Mononuclear cell (primary cell): ENCODE measurements around the gene STPG3. TPM values are rescaled to one million over a fixed set of nuclear protein-coding genes. Genes with fewer than 3 reads are reported as not detected.
A peak's percentile ranks its signal among the peaks of the same experiment; 100 is the strongest.

Experiments
- H3K27me3 ChIP-seq: 2 replicates; pipeline ENCODE4 v1.6.0; 2011; ENCODE audit warnings: low read length, control low read depth; ENCODE audit not compliant: insufficient read depth
- H3K4me1 ChIP-seq: 2 replicates; pipeline ENCODE4 v1.5.1; 2011; ENCODE audit warnings: mild to moderate bottlenecking, low read length, control low read depth; ENCODE audit not compliant: insufficient read depth
- H3K4me3 ChIP-seq: 2 replicates; pipeline ENCODE4 v1.5.1; 2011; ENCODE audit warnings: mild to moderate bottlenecking, low read length, moderate library complexity
- H3K9me3 ChIP-seq: 2 replicates; pipeline ENCODE4 v1.5.1; 2011; ENCODE audit warnings: low read depth, mild to moderate bottlenecking, control low read depth, low read length
- total RNA-seq: library from RNA; depleted of rRNA; stranded (reverse); fragments of >200 nt; gene quantifications from one replicate; pipeline ENCODE4 v1.2.3, GENCODE V29; 2012

Gene STPG3
- total RNA-seq, 1 donor, result not detected

GRCh38 chr9:137301081-137301947, 50.2 kb downstream of the STPG3 start:
- no peaks in the 10 kb centered on the region for H3K9me3 ChIP-seq
- H3K4me1 ChIP-seq, result peaks cover 36% of the 10 kb centered on the region
- H3K4me3 ChIP-seq, result no peak overlapping the region
- H3K27me3 ChIP-seq, result peaks cover 52% of the 10 kb centered on the region

- Histone ChIP-seq H3K4me1 (peaks cover 44% of the 10 kb centered on the region), H3K27me3 (peaks cover 48% of the 10 kb centered on the region), H3K4me3 (peak within 1 kb of the TSS; percentile 25)
Measured at GRCh38 chr9:137302118-137302448, 51.0 kb downstream of the STPG3 start, which contains the start of gene NRARP. Gene NRARP (minus strand): TSS chr9:137302271. CDS start chr9:137301928, 343 bp downstream.

GRCh38 chr9:137302449-137303150, 51.5 kb downstream of the STPG3 start:
- peaks cover 42% of the 10 kb centered on the region for H3K27me3 ChIP-seq
- no peaks in the 10 kb centered on the region for H3K9me3 ChIP-seq
- H3K4me1 ChIP-seq, result peaks cover 44% of the 10 kb centered on the region
- peak overlapping the region; percentile 25 for H3K4me3 ChIP-seq

More at GRCh38 chr9:137302118-137302448, 51.0 kb downstream of the STPG3 start, which contains the start of gene NRARP:
- H3K9me3 ChIP-seq, result no peaks in the 10 kb centered on the region

Other genes starting within 250 kb of the STPG3 start
- gene ABCA2, start 223.0 kb upstream of the STPG3 start, total RNA-seq, result 14.7 TPM
- gene FUT7, start 219.2 kb upstream of the STPG3 start, total RNA-seq, result 2.6 TPM
- 2.5 TPM for gene NPDC1, start 205.1 kb upstream of the STPG3 start, total RNA-seq
- not detected for gene ENTPD2, start 197.2 kb upstream of the STPG3 start, total RNA-seq
- gene SAPCD2, start 180.7 kb upstream of the STPG3 start, total RNA-seq, result 3.3 TPM
- gene UAP1L1, start 173.8 kb upstream of the STPG3 start, total RNA-seq, result 6.2 TPM
- 30.3 TPM for gene MAN1B1, start 164.3 kb upstream of the STPG3 start, total RNA-seq
- 86.9 TPM for gene DPP7, start 136.6 kb upstream of the STPG3 start, total RNA-seq
- not detected for gene GRIN1, start 112.1 kb upstream of the STPG3 start, total RNA-seq
- 0.21 TPM for gene LRRC26, start 81.2 kb upstream of the STPG3 start, total RNA-seq
- gene TMEM210, start 79.2 kb upstream of the STPG3 start, total RNA-seq, result not detected
- 36.7 TPM for gene ANAPC2, start 62.7 kb upstream of the STPG3 start, total RNA-seq
- 38.2 TPM for gene SSNA1, start 62.6 kb upstream of the STPG3 start, total RNA-seq
- 2.4 TPM for gene TPRN, start 50.5 kb upstream of the STPG3 start, total RNA-seq
- gene TMEM203, start 45.6 kb upstream of the STPG3 start, total RNA-seq, result 21.1 TPM
- 9.2 TPM for gene NDOR1, start 45.6 kb upstream of the STPG3 start, total RNA-seq
- gene RNF208, start 29.0 kb upstream of the STPG3 start, total RNA-seq, result 0.31 TPM
- 0.21 TPM for gene CYSRT1, start 26.1 kb upstream of the STPG3 start, total RNA-seq
- gene RNF224, start 23.8 kb upstream of the STPG3 start, total RNA-seq, result 0.10 TPM
- not detected for gene SLC34A3, start 20.4 kb upstream of the STPG3 start, total RNA-seq
- 67.9 TPM for gene TUBB4B, start 10.0 kb upstream of the STPG3 start, total RNA-seq
- 20.9 TPM for gene NELFB, start 4.0 kb downstream of the STPG3 start, total RNA-seq
- 5.4 TPM for gene TOR4A, start 26.4 kb downstream of the STPG3 start, total RNA-seq
- 1.8 TPM for gene NRARP, start 51.0 kb downstream of the STPG3 start, total RNA-seq
- 6.1 TPM for gene EXD3, start 171.9 kb downstream of the STPG3 start, total RNA-seq
- 2.2 TPM for gene NOXA1, start 172.1 kb downstream of the STPG3 start, total RNA-seq
- gene ENTPD8, start 190.1 kb downstream of the STPG3 start, total RNA-seq, result not detected
- gene NSMF, start 208.0 kb downstream of the STPG3 start, total RNA-seq, result 23.7 TPM